Measurements from ENCODE around the gene DRGX. TPM values are rescaled to one million over a fixed set of nuclear protein-coding genes. Genes with fewer than 3 reads are reported as not detected.

The DRGX gene
- total RNA-seq = not detected

GRCh38 chr10:49395741-49396665 lies at the start of gene DRGX:
Gene DRGX (minus strand): TSS chr10:49396089. CDS start chr10:49395440, 649 bp downstream.
- Histone ChIP-seq H3K9me3 (no peaks in the 10 kb centered on the region), H3K36me3 (no peaks in the 10 kb centered on the region), H3K4me3 (replicated peaks in 1 of 3) (no peak within 1 kb of the TSS), H3K27me3 (peaks cover 47% of the 10 kb centered on the region), H3K27ac (no peak within 1 kb of the TSS), H3K4me1 (peaks cover 14 to 27% of the 10 kb centered on the region in 2 donors)
- TF ChIP-seq CTCF (IDR thresholded peaks at IDR 0.05) (no peak), POLR2A (IDR thresholded peaks at IDR 0.05) (no peak)
- intact Hi-C loops (cut with DNase I) = no loop called here
- no peak for DNase-seq
- 3 to 5% methylated on average over 29 to 36 of the region's 63 CpGs for WGBS, 2 donors

GRCh38 chr10:49444349-49444748 lies 48.5 kb upstream of the DRGX start:
- Histone ChIP-seq H3K27me3 (no peaks in the 10 kb centered on the region), H3K9me3 (no peaks in the 10 kb centered on the region), H3K27ac (no peak overlapping the region), H3K36me3 (no peaks in the 10 kb centered on the region), H3K4me3 (replicated peaks in 1 of 3) (no peak overlapping the region), H3K4me1 (no peaks in the 10 kb centered on the region)
- DNase-seq = no peak
- intact Hi-C loops (cut with DNase I) = no loop called here
- WGBS, 2 donors = 92 to 93% methylated on average over 4 of the region's 4 CpGs
- TF ChIP-seq CTCF (IDR thresholded peaks at IDR 0.05) (no peak), POLR2A (IDR thresholded peaks at IDR 0.05) (no peak)

- no peak for DNase-seq
- Histone ChIP-seq H3K27me3 (no peaks in the 10 kb centered on the region), H3K36me3 (no peaks in the 10 kb centered on the region), H3K4me1 (no peaks in the 10 kb centered on the region), H3K9me3 (no peaks in the 10 kb centered on the region), H3K4me3 (replicated peaks in 1 of 3) (no peak overlapping the region), H3K27ac (no peak overlapping the region)
- intact Hi-C loops (cut with DNase I) = no loop called here
- 81 to 88% methylated on average over 4 of the region's 4 CpGs for WGBS, 2 donors
- TF ChIP-seq POLR2A (IDR thresholded peaks at IDR 0.05) = no peak
- no peak for TF ChIP-seq CTCF (IDR thresholded peaks at IDR 0.05)
Observed at GRCh38 chr10:49442863-49443262, 47.0 kb upstream of the DRGX start.

GRCh38 chr10:49441488-49442476 lies 45.9 kb upstream of the DRGX start:
- no peaks in the 10 kb centered on the region for H3K36me3 ChIP-seq
- no peaks in the 10 kb centered on the region for H3K4me1 ChIP-seq
- no peaks in the 10 kb centered on the region for H3K27me3 ChIP-seq
- H3K4me3 ChIP-seq (replicated peaks in 1 of 3) = no peak overlapping the region
- no peaks in the 10 kb centered on the region for H3K9me3 ChIP-seq
- WGBS, 2 donors = 28 to 35% methylated on average over 44 to 46 of the region's 46 CpGs
- intact Hi-C loops (cut with DNase I) = no loop called here
- TF ChIP-seq CTCF (IDR thresholded peaks at IDR 0.05) (no peak), POLR2A (IDR thresholded peaks at IDR 0.05) (no peak)
- no peak for DNase-seq
- no peak overlapping the region for H3K27ac ChIP-seq
